ENCODE data around the gene ZNF146.
"Not testable (repeated sequence)": the region's sequence is repeated elsewhere in the genome, so short reads cannot be mapped to it uniquely, and the experiment has no call there.

The ZNF146 gene

DNA sequence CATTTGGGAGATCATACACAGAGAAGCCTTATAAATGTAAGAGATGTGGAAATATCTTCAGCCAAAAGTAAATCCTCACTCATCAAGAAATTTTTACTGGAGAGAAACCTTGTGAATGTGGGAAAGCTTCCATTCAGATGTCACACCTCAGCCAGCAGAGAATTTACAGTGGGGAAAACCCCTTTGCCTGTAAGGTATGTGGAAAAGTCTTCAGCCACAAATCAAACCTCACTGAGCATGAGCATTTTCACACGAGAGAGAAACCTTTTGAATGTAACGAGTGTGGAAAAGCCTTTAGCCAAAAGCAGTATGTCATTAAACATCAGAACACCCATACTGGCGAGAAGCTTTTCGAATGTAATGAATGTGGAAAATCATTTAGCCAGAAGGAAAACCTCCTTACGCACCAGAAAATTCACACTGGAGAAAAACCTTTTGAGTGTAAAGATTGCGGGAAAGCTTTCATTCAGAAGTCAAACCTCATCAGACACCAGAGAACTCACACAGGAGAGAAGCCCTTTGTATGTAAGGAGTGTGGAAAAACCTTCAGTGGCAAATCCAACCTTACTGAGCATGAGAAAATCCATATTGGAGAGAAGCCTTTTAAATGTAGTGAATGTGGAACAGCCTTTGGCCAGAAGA, 21.5 kb downstream of the ZNF146 start:
- DNase-seq: no peak

DNA sequence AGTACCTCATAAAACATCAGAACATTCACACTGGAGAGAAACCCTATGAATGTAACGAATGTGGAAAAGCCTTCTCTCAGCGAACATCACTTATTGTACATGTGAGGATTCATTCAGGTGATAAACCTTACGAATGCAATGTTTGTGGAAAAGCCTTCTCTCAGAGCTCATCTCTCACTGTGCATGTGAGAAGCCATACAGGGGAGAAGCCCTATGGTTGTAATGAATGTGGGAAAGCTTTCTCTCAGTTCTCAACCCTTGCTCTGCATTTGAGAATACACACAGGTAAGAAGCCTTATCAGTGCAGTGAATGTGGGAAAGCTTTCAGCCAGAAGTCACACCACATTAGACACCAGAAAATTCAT, 22.0 kb downstream of the ZNF146 start:
- DNase-seq: no peak

DNA sequence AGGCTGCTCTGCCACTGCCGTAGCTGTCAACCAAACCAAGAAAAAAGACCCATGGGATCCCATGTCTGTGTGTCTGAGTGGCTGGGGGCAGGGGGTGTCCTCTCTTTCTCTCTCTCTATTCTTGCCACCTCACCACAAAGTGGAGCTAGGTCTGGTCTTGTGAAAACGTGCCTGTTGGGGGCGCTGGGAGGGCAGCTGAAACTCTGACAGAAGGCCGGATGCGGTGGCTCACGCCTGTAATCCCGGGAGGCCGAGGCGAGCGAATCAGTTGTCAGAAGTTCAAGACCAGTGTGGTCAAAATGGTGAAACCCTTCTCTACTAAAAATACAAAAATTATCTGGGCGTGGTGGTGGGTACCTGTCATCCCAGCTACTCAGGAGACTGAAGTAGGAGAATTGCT, 29.2 kb downstream of the ZNF146 start:
- no peak for DNase-seq

DNA sequence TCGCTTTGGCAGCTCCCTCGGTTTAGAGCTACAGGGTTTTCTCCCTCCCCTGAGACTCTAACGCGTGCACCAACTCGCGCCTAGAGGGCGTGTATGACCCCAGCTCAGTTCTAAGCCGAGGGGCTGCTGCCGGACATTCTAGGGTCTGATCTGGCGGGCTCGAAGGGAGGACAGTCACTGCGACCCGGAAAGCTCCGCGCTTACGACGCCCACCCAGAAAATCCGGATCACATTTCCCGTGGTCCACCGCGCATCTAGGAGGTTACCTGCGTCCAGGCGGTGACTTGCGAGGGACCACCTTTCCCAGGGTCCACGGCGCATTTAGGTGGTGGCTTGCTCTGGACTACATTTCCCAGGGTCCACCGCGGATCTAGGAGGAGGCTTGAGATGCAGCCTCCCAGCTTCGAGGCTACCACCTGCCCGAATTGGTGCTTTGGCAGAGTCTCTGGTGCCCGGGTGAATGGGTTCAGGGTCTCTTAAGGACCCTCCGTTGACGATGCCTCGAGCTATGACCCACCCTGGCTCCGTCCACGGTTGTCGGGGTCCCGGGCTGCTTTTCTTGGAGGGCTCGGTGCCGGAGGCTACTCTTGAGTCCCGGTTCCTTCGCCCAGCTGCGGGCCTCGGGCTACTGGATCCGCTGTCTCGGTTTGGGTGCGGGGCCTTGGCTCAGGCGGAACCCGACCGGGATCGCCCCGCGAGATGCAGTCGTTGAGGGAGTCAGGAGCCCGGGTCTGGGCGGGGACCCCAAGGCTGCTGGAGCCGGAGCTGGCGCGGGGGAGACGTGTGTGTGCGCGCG, 30.5 kb downstream of the ZNF146 start:
- no peak for DNase-seq

DNA sequence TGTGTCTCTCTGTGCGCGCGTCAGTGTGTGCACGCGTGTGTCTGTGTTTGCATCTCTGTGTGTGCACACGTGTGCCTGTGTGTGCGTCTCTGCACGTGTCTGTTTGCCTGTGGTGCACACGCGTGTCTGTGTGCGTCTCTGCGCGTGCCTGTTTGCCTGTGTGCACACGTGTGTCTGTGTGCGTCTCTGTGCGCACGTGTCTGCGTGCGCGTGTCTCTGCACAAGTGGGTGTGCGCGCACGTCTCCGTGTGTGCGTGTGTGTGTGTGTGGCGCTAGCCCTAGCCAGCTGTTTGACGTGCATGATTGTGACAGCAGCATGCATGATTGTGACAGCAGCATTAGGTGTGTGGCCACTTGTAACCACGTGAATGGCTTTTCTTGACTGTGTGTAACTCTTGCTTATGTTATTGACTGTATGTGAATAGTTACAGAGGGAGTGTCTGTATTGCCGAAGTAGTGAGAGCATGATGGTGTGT, 31.1 kb downstream of the ZNF146 start:
- no peak for DNase-seq

DNA sequence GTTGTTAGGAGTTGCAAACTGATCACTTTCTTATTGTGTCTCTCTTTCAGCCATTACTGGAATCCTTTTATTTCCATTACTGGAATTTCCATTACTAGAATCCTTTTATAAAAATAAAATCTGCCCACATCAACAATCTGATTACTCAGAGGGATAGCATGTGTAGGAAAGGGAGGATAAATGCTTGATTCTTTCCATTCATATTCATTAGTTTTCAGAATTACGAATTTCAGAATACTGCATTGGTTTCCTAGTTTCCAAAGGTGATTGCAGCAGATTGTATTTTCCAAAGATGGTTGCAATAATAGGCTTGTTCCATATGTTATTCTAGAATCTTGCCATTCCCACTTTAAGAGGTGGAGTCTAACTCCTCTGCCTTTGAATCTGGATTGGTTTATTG, 37.1 kb downstream of the ZNF146 start:
- DNase-seq: no peak

DNA sequence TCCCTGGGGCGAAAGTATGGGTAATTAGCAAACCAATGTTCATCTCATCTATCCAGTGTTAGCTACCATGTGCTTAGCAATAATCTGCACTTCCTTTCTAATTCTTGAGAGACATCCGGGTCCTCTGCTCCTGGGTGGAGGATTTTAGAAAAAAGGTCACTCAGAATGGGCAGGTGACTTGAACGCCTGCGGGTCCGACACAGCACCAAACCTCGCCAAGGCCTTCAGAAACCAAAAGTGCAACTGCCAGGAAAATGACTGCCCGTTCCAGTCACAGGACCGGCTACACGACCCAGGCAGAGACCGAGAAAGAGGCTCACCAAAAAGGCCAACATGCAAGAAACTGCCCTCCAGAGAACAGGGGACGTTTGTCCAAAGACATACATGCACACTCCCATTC, 39.9 kb downstream of the ZNF146 start:
- DNase-seq: no peak

DNA sequence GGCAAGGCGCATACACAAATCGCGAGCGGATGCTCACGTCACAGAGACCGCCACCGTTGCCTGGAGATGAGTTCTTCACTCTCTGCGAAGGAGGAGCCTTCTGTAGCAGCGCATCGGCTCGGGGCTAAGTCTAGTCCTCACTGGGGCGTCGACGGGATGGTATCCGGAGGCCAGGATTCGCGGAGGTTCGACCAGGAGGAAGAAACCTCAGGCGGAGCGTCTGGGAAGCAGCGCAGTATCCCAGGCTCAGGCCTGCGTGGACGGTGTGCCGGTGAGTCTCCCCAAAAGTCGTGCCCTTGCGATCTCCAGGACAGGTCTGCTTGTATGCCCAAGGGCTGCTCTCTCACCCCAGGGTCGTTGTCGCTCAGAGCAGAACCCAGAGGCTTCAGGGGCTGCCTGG, 40.4 kb downstream of the ZNF146 start:
- DNase-seq: no peak

DNA sequence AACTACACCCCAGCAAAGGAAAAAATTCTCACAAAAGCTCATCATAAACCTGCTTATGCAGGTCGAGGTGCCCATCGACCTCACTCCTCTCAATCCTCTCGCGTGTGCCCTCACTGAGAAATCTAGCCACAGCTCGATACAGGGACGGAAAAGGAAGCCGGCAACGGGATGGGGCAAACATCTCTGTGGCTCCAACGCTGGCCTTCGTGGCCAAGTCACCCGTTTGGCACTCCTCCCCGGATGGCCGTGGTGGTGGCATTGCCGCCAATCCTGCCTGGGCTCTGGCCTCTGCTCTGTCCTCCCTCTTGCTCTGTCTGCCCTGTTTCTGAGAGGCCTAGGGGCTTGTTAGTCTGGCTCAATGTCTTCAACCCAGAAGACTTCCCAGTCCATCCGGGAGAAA, 41.2 kb downstream of the ZNF146 start:
- no peak for DNase-seq

DNA sequence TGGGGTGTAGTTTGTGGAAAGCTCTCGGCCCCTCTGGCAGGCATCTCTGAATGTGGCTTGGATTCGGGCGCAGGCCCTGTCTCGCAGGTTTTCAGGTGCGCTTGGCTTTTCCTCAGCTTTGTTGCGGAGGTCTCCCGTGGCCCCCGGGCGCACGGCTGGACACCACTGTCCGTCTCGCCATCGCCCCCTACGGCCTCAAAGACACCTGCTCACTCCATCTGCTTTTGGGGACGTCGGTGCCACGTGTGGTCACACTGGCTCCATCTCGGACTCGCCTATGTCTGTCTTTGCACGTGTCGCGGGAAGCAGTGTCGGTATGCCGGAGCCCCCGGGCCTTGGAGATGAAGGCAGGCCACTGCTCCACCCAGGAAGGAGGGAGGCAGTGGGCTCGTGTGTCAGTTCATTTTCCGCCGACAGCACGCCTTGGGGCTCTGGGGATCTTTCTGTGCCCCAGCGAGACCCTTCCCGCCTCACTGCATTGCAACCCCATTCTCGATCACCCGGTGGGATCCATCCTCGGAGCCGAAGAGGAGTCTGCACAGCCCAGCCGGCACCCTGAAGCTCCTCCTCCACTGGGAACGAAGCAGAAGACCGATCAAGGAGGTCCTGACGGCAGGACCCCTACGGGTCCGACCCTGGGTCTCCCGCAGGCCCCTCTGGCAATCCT, 42.1 kb downstream of the ZNF146 start:
- DNase-seq: no peak

DNA sequence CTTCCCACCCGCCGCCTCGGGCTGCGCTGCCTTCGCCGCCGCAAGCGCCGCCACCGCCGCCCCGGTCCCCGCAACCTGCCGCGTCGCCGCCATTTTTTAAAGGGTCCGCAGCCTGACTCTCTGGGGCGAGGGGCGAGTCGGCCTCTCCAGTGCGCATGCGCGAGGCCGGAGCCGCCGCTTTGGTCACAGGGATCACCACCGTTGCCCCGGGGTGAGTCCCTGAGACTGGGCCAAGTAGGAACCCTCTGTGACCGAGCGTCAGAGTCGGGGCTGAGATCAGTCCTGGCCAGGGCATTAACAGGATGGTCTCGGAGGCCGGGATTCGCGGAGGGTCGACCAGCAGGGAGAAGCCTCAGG, 42.6 kb downstream of the ZNF146 start:
- no peak for DNase-seq

DNA sequence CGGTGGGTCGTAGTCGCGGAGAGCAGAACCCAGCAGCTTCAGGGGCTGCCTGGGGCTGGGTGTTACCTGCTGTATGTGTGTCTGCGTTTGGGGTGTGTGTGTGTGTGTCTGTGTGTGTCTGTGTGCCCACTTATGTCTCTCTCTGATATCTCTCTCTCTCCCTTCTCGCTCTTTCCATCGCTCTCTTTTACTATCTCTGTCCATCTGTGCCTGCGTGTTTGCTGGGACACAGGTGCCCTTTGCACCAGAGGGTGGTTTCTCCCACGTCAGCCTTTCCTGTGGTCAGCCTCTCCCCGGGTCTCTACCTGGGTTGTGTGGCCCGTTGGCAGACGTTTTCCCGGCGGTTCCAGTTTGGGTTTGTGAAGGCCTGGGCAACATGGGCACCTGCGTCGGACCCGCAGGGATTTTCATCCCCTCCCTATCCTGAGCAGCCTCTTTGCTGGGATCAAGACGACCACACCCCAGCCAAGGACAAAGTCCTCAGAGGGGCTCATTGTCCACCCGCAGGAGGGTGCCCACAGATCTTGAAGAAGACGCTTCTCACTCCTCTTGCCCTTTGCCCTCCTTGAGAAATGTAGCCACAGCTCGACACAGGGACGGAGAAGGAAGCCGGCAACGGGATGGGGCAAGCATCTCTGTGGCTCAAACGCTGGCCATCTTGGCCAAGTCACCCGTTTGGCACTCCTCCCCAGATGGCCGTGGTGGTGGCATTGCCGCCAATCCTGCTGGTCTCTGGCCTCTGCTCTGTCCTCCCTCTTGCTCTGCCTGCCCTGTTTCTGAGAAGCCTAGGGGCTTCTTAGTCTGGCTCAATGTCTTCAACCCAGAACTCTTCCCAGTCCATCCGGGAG, 43.3 kb downstream of the ZNF146 start:
- DNase-seq: no peak

DNA sequence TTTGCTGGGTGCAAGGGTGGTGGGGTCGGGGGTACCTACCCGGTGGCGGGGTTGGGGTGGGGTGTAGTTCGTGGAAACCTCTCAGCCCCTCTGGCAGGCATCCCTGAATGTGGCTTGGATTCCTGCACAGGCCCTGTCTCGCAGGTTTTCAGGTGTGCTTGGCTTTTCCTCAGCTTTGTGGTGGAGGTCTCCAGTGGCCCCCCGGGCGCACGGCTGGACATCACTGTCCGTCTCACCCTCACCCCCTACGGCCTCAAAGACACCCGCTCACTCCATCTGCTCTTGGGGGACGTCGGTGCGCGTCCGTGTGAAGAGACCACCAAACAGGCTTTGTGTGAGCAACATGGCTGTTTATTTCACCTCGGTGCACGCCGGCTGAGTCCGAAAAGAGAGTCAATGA, 44.3 kb downstream of the ZNF146 start:
- no peak for DNase-seq

DNA sequence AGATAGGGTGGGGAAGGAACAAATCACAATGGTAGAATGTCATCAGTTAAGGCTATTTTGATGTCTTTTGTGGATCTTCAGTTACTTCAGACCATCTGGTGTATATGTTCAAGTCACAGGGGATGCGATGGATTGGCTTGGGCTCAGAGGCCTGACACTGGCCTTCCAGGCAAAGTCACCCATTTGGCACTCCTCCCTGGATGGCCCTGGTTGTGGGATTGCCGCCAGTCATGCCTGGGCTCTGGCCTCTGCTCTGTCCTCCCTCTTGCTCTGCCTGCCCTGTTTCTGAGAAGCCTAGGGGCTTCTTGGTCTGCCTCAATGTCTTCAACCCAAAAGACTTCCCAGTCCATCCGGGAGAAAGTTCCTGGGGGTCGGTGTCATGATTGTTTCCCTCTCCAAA, 50.2 kb downstream of the ZNF146 start:
- DNase-seq: no peak

DNA sequence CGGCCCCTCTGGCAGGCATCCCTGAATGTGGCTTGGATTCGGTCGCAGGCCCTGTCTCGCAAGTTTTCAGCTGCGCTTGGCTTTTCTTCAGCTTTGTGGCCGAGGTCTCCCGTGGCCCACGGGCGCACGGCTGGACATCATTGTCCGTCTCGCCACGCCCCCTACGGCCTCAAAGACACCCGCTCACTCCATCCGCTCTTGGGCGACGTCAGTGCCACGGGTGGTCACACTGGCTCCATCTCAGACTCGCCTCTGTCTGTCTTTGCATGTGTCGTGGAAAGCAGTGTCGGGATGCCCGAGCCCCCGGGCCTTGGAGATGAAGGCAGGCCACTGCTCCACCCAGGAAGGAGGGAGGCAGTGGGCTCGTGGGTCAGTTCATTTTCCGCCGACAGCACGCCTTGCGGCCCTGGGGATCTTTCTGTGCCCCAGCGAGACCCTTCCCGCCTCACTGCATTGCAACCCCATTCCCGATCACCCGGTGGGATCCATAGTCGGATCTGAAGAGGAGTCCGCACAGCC, 51.0 kb downstream of the ZNF146 start:
- DNase-seq: no peak

DNA sequence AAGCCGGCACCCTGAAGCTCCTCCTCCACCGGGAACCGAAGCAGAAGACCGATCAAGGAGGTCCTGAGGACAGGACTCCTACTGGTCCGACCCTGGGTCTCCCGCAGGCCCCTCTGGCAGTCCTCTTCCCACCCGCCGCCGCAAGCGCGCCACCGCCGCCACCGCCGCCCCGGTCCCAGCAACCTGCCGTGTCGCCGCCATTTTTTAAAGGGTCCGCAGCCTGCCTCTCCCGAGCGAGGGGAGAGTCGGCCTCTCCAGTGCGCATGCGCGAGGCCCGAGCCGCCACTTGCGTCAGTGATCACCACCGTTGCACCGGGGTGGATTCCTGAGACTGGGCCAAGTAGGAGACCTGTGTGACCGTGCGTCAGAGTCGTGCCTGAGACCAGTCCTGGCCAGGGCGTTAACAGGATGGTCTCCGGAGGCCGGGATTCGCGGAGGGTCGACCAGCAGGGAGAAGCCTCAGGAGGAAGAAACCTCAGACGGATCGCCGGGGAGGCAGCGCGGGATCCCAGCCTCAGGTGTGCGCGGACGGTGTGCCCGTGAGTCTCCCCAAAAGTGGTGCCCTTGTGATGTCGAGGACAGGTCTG, 51.6 kb downstream of the ZNF146 start:
- DNase-seq: no peak

DNA sequence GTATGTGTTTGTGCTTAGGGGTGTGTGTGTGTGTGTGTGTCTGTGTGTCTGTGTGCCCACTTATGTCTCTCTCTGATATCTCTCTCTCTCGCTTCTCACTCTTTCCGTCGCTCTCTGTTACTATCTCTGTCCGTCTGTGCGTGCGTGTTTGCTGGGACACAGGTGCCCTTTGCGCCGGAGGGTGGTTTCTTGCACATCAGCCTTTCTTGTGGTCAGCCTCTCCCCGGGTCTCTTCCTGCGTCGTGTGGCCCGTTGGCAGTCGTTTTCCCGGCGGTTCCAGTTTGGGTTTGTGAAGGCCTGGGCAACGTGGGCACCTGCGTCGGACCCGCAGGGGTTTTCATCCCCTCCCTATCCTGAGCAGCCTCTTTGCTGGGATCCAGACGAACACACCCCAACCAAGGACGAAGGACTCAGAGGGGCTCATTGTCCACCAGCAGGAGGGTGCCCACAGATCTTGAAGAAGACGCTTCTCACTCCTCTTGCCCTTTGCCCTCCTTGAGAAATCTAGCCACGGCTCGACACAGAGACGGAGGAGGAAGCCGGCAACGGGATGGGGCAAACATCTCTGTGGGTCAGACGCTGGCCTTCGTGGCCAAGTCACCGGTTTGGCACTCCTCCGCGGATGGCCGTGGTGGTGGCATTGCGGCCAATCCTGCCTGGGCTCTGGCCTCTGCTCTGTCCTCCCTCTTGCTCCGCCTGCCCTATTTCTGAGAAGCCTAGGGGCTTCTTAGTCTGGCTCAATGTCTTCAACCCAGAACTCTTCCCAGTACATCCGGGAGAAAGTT, 52.3 kb downstream of the ZNF146 start:
- no peak for DNase-seq

DNA sequence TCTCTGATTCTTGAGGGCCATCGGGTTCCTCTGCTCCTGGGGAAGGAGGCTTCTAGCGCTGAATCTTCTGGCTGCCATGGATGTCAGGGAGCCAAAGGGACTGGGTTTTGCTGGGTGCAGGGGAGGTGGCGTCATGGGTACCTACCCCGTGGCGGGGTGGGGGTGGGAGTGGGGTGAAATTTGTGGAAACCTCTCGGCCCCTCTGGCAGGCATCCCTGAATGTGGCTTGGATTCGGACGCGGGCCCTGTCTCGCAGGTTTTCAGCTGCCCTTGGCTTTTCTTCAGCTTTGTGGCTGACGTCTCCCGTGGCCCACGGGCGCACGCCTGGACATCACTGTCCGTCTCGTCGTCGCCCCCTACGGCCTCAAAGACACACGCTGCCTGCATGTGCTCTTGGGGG, 53.2 kb downstream of the ZNF146 start:
- DNase-seq: not testable (repeated sequence)

DNA sequence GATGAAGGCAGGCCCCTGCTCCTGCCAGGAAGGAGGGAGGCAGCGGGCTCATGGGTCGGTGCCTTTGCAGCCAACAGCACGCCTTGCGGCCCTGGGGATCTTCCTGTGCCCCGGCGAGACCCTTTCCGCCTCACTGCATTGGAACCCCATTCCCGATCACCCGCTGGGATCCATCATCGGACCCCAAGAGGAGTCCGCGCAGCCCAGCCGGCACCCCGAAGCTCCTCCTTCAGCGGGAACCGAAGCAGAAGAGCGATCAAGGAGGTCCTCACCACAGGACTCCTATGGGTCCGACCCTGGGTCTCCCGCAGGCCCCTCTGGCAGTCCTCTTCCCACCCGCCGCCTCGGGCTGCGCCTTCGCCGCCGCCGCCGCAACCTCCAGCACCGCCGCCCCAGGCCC, 53.7 kb downstream of the ZNF146 start:
- DNase-seq: not testable (repeated sequence)

DNA sequence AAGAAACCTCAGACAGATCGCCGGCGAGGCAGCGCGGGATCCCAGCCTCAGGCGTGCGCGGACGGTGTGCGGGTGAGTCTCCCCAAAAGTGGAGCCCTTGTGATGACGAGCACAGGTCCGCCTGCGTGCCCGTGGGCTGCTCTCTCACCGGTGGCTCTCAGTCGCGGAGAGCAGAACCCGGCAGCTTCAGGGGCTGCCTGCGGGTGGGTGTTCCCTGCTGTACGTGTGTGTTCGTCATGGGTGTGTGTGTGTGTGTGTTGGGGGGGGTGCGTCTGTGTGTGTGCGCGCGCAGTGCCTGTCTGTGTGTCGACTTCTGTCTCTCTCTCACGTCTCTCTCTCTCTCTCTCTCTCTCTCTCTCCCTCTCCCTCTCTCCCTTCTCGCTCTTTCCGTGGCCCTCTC, 54.4 kb downstream of the ZNF146 start:
- not testable (repeated sequence) for DNase-seq
